A673 (cell line): Measurements from ENCODE around the gene ITGB4. TPM values are rescaled to one million over a fixed set of nuclear protein-coding genes. Genes with fewer than 3 reads are reported as not detected.

Source experiments
- BruUV-seq: library from RNA; stranded (reverse); fragments of 400-500 nt; replicated peaks from 2 replicates; lab custom pipeline; 2021; lab: Mats Ljungman, UMichigan
- CTCF ChIA-PET: fragments of 300-600 bp; sonication (Branson Sonifier 250); formaldehyde crosslinking; loops from one replicate; lab custom pipeline; 2022; ENCODE audit warnings: antibody characterized with exemption; lab: Charles Lee
- POLR2A ChIA-PET: fragments of 300-600 bp; sonication (Branson Sonifier 250); formaldehyde crosslinking; loops from one replicate; lab custom pipeline; 2022; ENCODE audit warnings: antibody characterized with exemption; ENCODE audit not compliant: low non-redundant PET; lab: Charles Lee
- DNase-seq: peaks from one replicate; pipeline ENCODE4 v3.0.0-alpha.2; 2015; ENCODE audit warnings: low spot score
- H3K27ac ChIP-seq: fragments of 200-600 bp; sonication (generic); 2 replicates; pipeline ENCODE4 v1.5.1; 2016; ENCODE audit warnings: mixed run types, low read depth, mild to moderate bottlenecking, mixed read lengths, antibody characterized with exemption, low read length; ENCODE audit not compliant: poor library complexity, severe bottlenecking
- H3K27me3 ChIP-seq: fragments of 200-600 bp; sonication (generic); replicated peaks from 2 replicates; pipeline ENCODE4 v1.6.1; 2017; ENCODE audit warnings: mixed run types, low read depth, mild to moderate bottlenecking, mixed read lengths, antibody characterized with exemption, low read length; ENCODE audit not compliant: insufficient read depth, poor library complexity
- H3K36me3 ChIP-seq: fragments of 200-600 bp; sonication (generic); 2 replicates; pipeline ENCODE4 v1.6.1; 2016; ENCODE audit warnings: mixed run types, mild to moderate bottlenecking, mixed read lengths, antibody characterized with exemption, low read length; ENCODE audit not compliant: insufficient read depth, poor library complexity, severe bottlenecking
- H3K4me1 ChIP-seq: fragments of 200-600 bp; sonication (generic); 2 replicates; pipeline ENCODE4 v1.6.1; 2017; ENCODE audit warnings: mixed run types, mild to moderate bottlenecking, mixed read lengths, antibody characterized with exemption, low read length; ENCODE audit not compliant: insufficient read depth, poor library complexity, severe bottlenecking
- H3K4me3 ChIP-seq: fragments of 200-600 bp; sonication (generic); 2 replicates; pipeline ENCODE4 v1.5.1; 2016; ENCODE audit warnings: low read depth, mixed run types, mild to moderate bottlenecking, mixed read lengths, low read length; ENCODE audit not compliant: poor library complexity, severe bottlenecking
- H3K9me3 ChIP-seq: fragments of 200-600 bp; sonication (generic); 2 replicates; pipeline ENCODE4 v1.6.1; 2016; ENCODE audit warnings: mixed run types, low read depth, mild to moderate bottlenecking, mixed read lengths, antibody characterized with exemption, low read length; ENCODE audit not compliant: poor library complexity, severe bottlenecking
- CTCF ChIP-seq: fragments of 300-800, 200-600 bp; sonication (generic); conservative IDR thresholded peaks from 2 replicates; pipeline ENCODE4 v1.5.1; 2017; ENCODE audit warnings: low read depth, mild to moderate bottlenecking, antibody characterized with exemption, low read length, moderate library complexity, mixed read lengths
- EZH2 ChIP-seq: fragments of 200-600 bp; sonication (generic); IDR thresholded peaks from 2 replicates; pipeline ENCODE4 v1.6.1; 2017; ENCODE audit warnings: borderline replicate concordance, low read depth, mild to moderate bottlenecking, mixed read lengths, antibody characterized with exemption, low read length; ENCODE audit not compliant: poor library complexity, severe bottlenecking
- intact Hi-C: fragments of 100-400 bp; cut with micrococcal nuclease; formaldehyde crosslinking; loops from one replicate; pipeline ENCODE4 v1.10.0; 2022; ENCODE audit not compliant: unreplicated experiment
- total RNA-seq: library from RNA; stranded (reverse); gene quantifications from 2 replicates; pipeline ENCODE4 v1.2.3, GENCODE V29; 2021

Gene ITGB4
- total RNA-seq, 1 experiment from 2014 or later: 0.95 TPM

GRCh38 chr17:75681289-75681688 is 40.0 kb upstream of the ITGB4 start:
- H3K27ac ChIP-seq: no peak overlapping the region
- no peaks in the 10 kb centered on the region for H3K4me1 ChIP-seq
- CTCF ChIA-PET: interaction anchor here (0.6 to 0.7 kb wide), 3 partner anchors 30 to 361 kb away, joined by 3 to 4 read pairs (median 3); no protein-coding TSS in a partner anchor
- POLR2A ChIA-PET: no interaction called here
- no peak for DNase-seq
- no peaks in the 10 kb centered on the region for H3K27me3 ChIP-seq
- H3K9me3 ChIP-seq: no peaks in the 10 kb centered on the region
- intact Hi-C loops: no loop called here
- H3K4me3 ChIP-seq: no peak overlapping the region
- BruUV-seq: no TSS peak
- peaks cover 8% of the 10 kb centered on the region for H3K36me3 ChIP-seq
- TF ChIP-seq EZH2 (no peak), CTCF (no peak)

GRCh38 chr17:75683583-75683982 is 37.7 kb upstream of the ITGB4 start:
- no peaks in the 10 kb centered on the region for H3K27me3 ChIP-seq
- H3K36me3 ChIP-seq: no peaks in the 10 kb centered on the region
- BruUV-seq: no TSS peak
- no peaks in the 10 kb centered on the region for H3K9me3 ChIP-seq
- DNase-seq: no peak
- CTCF ChIA-PET: no interaction called here
- intact Hi-C loops: no loop called here
- H3K27ac ChIP-seq: no peak overlapping the region
- TF ChIP-seq CTCF (no peak), EZH2 (no peak)
- no peak overlapping the region for H3K4me3 ChIP-seq
- POLR2A ChIA-PET: no interaction called here
- H3K4me1 ChIP-seq: no peaks in the 10 kb centered on the region

- TF ChIP-seq EZH2 (no peak), CTCF (no peak)
- Histone ChIP-seq H3K9me3 (no peaks in the 10 kb centered on the region), H3K27me3 (no peaks in the 10 kb centered on the region), H3K4me1 (no peaks in the 10 kb centered on the region), H3K4me3 (no peak overlapping the region), H3K36me3 (no peaks in the 10 kb centered on the region), H3K27ac (no peak overlapping the region)
- no TSS peak for BruUV-seq
- intact Hi-C loops: no loop called here
- ChIA-PET CTCF (no interaction called here), POLR2A (no interaction called here)
- DNase-seq: no peak
Measured at GRCh38 chr17:75684249-75684648, 37.0 kb upstream of the ITGB4 start.
